ENCODE measurements around the gene CXCL17.

Gene CXCL17

GRCh38 chr19:42472402-42473147 lies 29.8 kb upstream of the CXCL17 start:
- no peaks in the 10 kb centered on the region for H3K9me3 ChIP-seq (ENCODE audit: insufficient read depth, low read length)
- H2AFZ ChIP-seq (ENCODE audit: low read depth, low read length), result no peak overlapping the region
- H3K9ac ChIP-seq (ENCODE audit: low read length), result no peak overlapping the region
- H3K4me2 ChIP-seq (ENCODE audit: low read length), result no peak overlapping the region
- no peak overlapping the region for H3K27ac ChIP-seq (ENCODE audit: low read length)
- H4K20me1 ChIP-seq (ENCODE audit: insufficient read depth, low read length), result no peaks in the 10 kb centered on the region
- H3K4me3 ChIP-seq (ENCODE audit: low read length), result no peak overlapping the region
- 0 out of 2 replicates have a peak, but pooled peaks cover 3% of the 10 kb centered on the region for H3K27me3 ChIP-seq (ENCODE audit: low read depth, low read length)
- no peaks in the 10 kb centered on the region for H3K79me2 ChIP-seq (ENCODE audit: low read length)
- no peak for TF ChIP-seq EZH2phosphoT487 (IDR thresholded peaks at IDR 0.05; ENCODE audit: low read depth)
- TF ChIP-seq CTCF (IDR thresholded peaks at IDR 0.05; ENCODE audit: low read depth, low read length), result no peak
- peaks cover under 1% of the 10 kb centered on the region for H3K4me1 ChIP-seq (ENCODE audit: low read length)
- no peaks in the 10 kb centered on the region for H3K36me3 ChIP-seq (replicated peaks; ENCODE audit: low read depth, low read length)

- no peaks in the 10 kb centered on the region for H4K20me1 ChIP-seq (ENCODE audit: insufficient read depth, low read length)
- H3K9me3 ChIP-seq (ENCODE audit: insufficient read depth, low read length), result no peaks in the 10 kb centered on the region
- no peaks in the 10 kb centered on the region for H3K79me2 ChIP-seq (ENCODE audit: low read length)
- H3K4me3 ChIP-seq (ENCODE audit: low read length), result no peak overlapping the region
- H3K4me1 ChIP-seq (ENCODE audit: low read length), result peaks cover 9% of the 10 kb centered on the region
- no peak overlapping the region for H2AFZ ChIP-seq (ENCODE audit: low read depth, low read length)
- H3K4me2 ChIP-seq (ENCODE audit: low read length), result no peak overlapping the region
- H3K27ac ChIP-seq (ENCODE audit: low read length), result no peak overlapping the region
- H3K27me3 ChIP-seq (ENCODE audit: low read depth, low read length), result 0 out of 2 replicates have a peak, but pooled peaks cover 3% of the 10 kb centered on the region
- no peaks in the 10 kb centered on the region for H3K36me3 ChIP-seq (replicated peaks; ENCODE audit: low read depth, low read length)
- no peak for TF ChIP-seq CTCF (IDR thresholded peaks at IDR 0.05; ENCODE audit: low read depth, low read length)
- TF ChIP-seq EZH2phosphoT487 (IDR thresholded peaks at IDR 0.05; ENCODE audit: low read depth), result no peak
- no peak overlapping the region for H3K9ac ChIP-seq (ENCODE audit: low read length)
These were observed 29.0 kb upstream of the CXCL17 start for GRCh38 chr19:42471554-42472249.

- 0 out of 2 replicates have a peak, but pooled peaks cover 3% of the 10 kb centered on the region for H3K27me3 ChIP-seq (ENCODE audit: low read depth, low read length)
- no peaks in the 10 kb centered on the region for H3K9me3 ChIP-seq (ENCODE audit: insufficient read depth, low read length)
- H3K9ac ChIP-seq (ENCODE audit: low read length), result no peak overlapping the region
- H3K4me2 ChIP-seq (ENCODE audit: low read length), result no peak overlapping the region
- peaks cover 27% of the 10 kb centered on the region for H3K4me1 ChIP-seq (ENCODE audit: low read length)
- H2AFZ ChIP-seq (ENCODE audit: low read depth, low read length), result no peak overlapping the region
- no peaks in the 10 kb centered on the region for H3K36me3 ChIP-seq (replicated peaks; ENCODE audit: low read depth, low read length)
- no peak for TF ChIP-seq EZH2phosphoT487 (IDR thresholded peaks at IDR 0.05; ENCODE audit: low read depth)
- TF ChIP-seq CTCF (IDR thresholded peaks at IDR 0.05; ENCODE audit: low read depth, low read length), result no peak
- no peaks in the 10 kb centered on the region for H4K20me1 ChIP-seq (ENCODE audit: insufficient read depth, low read length)
- no peak overlapping the region for H3K4me3 ChIP-seq (ENCODE audit: low read length)
- H3K27ac ChIP-seq (ENCODE audit: low read length), result no peak overlapping the region
- no peaks in the 10 kb centered on the region for H3K79me2 ChIP-seq (ENCODE audit: low read length)
These were observed 26.8 kb upstream of the CXCL17 start for GRCh38 chr19:42469311-42470235.
